Stimulated activated CD4-positive, alpha-beta T cell treated with anti-CD3 and anti-CD28 coated beads, Interleukin-2, amount 100 ng/mL, for 4 hours (primary cell): Measurements from ENCODE around the gene PRKCB.

Experiments
- DNase-seq: peaks from one replicate; pipeline ENCODE4 v3.0.0-alpha.2; 2020; ENCODE audit warnings: low read depth

PRKCB gene

DNA sequence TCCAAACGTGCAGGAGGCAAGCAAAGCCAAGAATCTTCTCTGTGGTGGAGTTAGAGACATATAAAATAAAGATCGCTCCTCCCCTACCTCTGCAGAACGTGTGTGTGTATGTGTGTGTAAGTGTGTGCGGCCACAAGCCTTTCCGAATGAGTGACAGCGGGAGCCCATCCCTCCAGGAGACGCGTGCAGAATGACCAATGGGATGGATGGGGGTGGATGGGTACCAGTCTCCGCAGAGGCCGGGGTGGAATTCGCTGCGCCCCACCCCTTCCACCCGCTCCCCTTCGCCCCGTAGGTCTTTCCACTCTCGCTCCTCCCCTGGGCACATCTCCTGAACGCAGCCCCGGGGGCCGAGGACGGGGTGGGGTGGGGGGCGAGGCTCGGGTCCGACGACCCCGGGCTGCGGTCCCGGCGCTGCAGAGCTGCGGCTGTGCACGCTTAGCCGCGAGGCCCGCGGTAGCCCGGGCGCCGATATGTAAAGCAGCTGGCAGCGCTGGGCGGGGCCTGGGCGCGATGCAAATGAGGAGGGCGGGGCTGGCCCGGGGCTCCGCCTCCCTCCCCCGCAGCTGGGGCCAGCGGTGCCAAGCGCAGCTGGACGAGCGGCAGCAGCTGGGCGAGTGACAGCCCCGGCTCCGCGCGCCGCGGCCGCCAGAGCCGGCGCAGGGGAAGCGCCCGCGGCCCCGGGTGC is at the start of gene PRKCB:
PRKCB (plus strand) TSS at position 594 of the 688 bp plus-strand sequence.
- DNase-seq: peak; percentile 87

DNA sequence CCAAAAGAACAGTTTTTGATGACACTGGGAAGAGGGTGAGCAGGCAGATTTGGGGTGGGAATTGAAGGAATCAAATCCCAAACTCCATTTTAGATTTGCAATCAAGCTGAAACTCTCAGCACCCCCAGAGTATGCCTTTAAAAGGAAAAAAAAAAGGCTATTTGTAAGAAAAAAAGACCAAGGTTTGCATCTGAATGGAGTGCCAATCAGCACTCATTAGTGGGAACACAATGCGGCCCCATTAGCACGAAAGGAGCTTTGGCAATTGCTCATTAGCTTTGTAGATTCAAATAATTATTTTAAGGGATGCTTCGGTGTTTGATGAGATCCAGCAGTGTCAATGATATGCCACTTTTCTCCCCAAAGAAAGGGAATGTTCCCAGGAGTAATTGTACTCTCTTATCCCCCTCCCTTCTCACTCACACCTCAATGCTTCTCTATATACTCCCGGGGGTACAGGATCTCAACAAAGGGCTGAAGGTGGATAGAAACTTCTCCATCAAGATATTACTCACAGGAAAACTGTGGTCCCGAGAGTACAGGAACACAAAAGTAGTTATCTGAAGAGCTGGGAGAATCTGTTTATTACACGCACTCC is 48.7 kb upstream of the PRKCB start:
- no peak for DNase-seq

DNA sequence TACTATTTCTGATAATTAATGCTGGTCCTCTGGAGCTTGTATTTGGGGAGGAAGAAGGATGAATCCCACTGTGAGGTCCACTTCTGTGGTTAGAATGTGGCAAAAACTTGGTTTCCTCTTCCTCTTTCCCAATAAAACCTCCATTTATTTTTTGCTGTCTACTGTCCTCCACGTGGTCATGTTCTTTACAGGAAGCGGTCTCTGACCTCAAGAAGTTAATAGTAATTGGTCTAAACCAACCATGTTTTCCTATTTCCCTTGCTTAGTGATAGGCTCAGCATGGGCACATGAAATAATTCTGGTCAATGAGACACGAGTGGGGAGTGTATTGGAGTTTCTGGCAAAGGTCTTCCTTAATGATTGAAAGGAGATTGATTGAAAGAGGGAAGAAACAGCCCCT is 47.1 kb upstream of the PRKCB start:
- DNase-seq: no peak

DNA sequence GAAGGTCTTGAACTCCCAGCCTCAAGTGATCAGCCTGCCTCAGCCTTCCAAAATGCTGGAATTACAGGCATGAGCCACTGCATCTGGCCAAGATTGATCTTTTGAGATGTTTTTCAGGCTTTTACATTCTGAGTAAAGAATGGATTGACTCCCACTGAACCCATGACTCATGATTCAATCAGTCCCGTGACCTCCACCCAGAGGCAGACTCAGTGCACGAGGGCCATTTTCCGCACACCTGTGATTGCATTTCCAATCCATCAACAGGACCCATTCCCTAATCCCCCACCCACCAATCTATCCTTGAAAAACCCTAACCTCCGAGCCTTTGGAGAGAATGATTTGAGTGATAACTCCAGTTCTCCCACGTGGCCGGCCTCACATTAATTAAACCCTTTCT is 40.4 kb upstream of the PRKCB start:
- DNase-seq: no peak

DNA sequence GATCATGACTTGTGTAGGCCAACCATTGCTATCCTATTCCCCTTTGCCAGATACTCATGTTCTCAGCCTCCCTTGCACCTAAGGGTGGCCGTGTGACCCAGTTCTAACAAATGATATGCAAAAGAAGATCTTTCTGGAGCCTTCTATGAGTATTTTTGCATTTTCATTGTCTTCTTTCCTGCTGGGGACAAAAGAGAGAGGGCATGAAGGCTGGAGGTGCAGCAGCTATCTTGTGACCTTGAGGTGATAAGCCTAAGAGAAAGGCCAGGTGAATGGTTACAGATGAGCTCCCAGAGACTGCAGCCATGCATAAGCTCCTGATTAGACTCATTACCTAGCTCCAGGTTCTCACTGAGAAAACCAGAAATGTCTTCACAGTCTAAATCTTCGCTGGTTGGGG is 38.8 kb upstream of the PRKCB start:
- no peak for DNase-seq

DNA sequence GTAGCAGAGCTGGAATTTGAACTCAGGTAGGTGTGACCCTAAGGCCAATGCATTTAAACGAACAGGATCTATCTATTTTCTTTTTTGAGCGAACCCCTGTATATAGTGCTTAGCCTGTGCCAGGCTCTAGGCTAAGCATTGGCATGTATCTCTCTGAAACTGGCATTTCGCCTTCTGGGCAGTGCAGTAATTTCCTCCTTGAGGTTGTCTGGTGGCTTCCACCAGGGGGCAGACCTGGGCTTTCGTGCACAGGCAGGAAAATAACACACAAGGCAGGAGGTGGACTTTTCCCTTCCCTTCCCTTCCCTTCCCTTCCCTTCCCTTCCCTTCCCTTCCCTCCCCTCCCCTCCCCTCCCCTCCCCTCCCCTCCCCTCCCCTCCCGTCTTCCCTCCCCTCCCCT is 34.4 kb upstream of the PRKCB start:
- DNase-seq: peak; percentile 66

DNA sequence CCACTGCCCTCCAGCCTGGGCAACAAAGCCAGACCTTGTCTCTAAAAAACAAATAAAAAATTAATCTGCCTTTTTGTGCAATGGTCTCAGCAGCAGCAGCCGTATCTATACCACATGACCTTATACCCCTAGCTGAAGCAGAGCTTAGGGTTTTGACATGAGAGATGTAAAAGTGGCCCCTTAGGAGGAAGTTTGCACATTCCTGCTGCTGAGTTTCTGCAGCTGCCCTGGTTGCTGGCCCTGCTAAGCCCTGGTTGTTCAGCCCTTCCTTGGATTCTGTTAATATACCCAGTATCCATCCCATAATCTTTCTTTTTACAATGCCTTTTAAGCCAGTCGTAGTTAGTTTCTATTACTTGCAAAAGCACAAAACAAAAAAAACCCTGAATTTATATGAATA is 33.0 kb upstream of the PRKCB start:
- no peak for DNase-seq

DNA sequence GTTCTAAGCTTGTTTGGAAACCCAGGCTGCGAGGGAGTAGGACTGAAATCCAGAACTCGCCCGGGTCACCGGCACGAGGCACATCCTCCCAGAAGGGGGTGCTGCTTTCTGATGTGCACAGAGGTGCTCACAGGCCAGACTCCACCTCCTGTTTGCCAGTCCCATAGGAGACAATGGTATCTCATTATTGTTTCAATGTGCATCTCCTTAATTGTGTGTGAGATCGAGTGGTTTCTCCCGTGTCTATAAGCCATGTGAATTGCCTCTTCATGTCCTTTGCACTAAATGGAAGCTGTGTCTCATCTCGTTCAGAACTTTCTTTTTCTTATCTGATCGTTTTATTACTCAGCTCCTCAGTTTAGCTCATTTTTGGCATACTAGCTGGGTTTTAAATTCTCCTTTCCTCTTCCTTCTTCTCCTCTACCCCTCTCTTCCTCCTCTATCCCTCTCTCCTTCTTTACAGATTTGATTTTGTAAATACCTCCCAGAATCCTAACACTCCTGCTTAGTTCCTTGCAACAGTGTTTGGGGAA is 32.1 kb upstream of the PRKCB start:
- DNase-seq: peak; percentile 60

DNA sequence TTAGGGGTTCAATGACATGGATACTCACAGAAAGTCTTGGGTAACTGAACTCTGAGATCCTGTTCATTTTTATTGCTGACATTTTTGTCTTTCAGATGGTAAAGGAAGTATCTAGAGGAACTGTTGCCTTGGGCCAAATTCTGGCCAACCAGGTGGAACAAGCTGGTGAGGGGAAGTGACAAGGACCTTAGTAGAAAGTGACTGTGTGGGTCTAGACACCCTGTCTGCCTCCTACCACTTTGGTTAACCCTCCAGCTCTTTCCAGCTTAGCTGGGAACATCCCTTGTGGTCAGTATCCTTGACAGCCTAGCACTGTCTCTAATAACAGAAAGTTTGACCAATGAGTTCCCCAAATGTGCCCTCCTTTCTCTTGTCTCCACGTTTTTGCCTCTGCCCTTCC is 28.8 kb upstream of the PRKCB start:
- DNase-seq: no peak

DNA sequence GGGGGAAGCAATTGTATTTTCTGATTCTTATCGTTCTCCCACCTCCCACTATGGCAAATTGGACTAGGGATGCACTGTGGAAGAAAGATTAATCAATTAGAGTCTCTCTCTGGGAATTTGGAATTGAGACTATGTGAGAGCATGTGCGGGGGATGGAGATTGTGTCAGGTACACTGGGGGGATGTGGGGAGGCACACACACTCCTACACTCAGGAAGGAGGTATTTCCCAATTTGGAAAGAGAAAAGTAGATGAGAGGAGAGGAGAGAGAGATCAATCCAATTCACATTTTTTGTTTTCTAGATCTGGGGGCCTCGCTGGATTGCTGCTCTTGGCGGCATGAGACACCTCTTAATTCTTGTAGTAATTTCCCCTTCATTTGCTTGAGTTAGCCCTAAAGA is 14.3 kb upstream of the PRKCB start:
- no peak for DNase-seq

DNA sequence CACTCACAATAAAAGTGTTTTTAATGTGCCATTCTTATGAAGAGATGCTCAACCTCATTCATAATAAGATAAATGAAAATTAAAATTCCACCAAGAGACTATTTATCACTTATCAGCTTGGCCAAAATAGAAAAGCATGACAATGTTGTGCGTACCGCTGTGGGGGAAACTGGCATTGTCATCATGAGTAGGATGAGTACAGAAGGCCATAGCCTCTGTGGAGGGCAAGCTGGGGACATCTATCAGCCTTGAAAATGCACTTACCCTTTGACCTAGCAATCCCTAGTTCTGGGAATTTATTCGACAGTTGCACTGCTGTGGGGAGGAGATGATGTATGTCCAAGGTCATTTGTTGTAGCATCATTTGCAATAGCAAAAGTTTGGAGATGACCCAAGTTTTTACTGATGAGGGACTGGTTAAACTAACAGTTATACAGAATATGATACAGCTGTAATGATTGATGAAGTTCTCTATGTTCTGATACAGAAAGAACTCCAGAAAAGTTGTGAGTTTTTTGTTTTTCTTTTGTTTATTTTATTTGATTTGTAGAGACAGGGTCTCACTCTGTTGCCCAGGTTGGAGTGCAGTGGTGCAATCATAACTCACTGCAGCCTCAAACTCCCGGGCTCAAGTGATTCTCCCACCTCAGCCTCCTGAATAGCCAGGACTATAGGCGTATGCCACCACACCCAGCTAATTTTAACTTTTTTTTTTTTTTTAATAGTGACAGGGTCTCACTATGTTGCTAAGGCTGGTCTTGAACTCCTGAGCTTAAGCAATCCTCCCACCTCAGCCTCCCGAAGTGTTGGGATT is 13.7 kb upstream of the PRKCB start:
- DNase-seq: no peak

DNA sequence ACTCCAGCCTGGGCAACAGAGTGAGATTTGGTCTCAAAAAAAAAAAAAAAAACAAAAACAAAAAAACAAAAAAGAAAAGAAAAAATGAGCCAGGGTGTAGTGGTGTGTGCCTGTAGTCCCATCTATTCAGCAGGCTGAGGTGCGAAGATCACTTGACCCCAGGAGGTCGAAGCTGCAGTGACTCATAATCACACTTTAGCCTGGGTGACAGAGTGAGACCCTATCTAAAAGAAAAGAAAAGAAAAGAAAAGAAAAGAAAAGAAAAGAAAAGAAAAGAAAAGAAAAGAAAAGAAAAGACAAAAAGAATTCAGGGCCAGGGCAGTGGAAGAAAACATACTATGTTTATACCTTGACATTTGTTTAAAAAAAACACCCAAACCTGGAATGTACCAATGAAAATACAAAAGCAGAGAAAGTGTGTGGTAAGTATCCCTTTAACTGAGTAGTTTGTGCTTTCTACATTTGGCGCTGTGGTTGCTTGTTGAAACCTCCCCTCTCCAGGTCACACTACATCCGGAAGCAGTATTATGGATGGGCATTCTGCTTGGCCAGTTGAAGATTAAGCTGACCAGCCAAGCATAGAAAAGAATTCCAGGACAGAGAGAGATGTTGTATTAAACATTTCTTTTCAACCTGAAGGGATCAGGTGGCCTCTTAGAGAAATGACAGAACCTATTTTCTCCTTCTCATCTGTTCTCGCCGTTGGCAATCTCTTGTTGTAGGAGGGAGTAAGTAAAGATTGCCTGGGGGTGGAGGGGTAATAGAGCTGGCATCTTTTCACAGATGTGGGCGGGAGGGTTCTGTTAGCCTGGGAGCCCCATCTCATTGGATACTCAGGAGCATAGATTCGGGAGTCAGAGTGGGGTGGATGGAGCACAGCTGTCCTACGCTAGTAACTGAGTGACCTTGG is 12.1 kb upstream of the PRKCB start:
- DNase-seq: no peak

DNA sequence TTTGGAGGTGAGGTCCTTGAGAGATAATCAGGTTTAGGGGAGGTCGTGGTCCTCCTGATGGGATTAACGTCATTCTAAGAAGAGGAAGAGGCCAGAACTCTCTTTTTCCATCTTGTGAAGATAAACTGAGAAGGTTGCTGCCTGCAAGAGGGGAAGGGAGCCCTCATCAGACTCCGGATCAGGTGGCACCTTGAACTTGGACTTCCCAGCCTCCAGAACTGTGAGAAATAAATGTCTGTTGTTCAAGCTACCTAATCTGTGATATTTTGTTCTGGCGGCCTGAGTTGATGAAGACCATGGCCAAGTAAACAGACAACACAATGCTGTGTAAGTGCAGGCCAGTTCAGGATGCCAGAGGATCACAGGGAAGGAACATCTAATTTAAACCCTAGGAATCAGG is 10.9 kb upstream of the PRKCB start:
- DNase-seq: no peak

DNA sequence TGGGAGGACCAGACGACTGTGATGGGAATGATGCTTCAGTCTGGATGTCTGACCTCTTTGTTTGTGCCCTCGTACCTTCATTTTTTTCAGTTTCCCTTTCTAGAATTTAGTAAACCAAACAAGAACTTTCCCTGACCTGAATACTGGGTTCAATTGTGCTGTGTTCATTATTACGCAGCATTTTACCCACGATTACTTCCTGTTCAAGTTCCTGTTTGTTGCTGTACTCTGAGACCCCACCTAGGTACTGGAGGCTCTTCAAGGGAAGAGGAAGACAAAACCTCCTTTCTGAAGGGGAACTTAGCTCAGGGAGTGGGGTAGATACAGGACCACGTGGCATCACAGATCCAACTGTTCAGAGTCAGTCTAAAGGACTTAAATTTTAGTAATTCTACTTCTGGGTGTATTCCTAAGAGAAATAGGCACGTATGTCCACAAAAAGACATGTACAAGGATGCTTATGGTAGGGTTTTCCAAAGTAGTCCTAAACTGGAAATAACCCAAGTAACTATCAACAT is 9.2 kb upstream of the PRKCB start:
- DNase-seq: no peak

DNA sequence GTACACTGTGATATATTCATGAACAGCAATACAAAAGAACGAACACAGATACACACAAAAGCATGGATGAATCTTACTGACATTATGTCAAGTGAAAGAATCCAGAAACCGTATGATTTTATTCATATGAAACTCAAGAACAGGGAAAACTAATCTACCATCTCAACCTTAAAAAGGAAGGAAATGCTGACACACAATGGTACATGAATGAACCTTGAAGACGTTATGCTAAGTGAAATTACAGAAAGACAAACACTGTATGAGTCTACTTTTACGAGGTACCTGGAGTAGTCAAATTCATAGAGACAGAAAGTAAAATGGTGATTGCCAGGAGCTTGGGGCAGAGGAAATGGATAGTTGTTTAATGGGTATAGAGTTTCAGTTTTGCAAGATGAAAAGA is 8.7 kb upstream of the PRKCB start:
- DNase-seq: no peak

DNA sequence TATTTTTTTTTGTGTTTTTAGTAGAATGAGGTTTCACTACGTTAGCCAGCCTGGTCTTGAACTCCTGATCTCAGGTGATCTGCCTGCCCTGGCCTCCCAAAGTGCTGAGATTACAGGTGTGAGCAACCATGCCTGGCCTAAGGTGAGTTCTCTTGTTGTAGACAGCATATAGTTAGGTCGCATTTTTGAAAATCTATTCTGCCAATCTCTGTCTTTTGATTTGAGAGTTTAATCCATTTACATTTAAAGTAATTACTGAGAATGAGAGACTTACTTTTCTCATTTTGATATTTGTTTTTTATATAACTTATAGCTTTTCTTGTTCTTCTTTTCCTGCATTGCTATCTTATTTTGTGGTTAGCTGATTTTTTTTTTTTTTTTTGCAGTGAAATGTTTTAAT is 6.3 kb upstream of the PRKCB start:
- no peak for DNase-seq

DNA sequence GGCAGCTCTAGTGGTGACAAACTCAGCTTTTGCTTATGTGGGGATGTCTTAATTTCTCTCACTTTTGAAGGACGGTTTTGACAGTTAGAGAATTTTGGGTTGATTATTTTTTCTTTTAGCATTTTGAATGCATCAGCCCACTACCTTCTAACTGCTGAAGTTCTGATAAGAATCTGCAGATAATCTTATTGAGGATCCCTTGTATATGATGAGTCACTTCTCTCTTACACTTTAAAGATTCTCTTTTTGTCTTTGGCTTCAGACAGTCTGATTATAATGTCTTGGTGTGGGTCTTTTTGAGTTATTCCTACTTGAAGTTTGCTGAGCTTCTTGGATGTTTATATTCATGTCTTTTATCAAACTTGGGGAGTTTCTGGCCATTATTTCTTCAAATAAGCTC is 5.5 kb upstream of the PRKCB start:
- DNase-seq: no peak

DNA sequence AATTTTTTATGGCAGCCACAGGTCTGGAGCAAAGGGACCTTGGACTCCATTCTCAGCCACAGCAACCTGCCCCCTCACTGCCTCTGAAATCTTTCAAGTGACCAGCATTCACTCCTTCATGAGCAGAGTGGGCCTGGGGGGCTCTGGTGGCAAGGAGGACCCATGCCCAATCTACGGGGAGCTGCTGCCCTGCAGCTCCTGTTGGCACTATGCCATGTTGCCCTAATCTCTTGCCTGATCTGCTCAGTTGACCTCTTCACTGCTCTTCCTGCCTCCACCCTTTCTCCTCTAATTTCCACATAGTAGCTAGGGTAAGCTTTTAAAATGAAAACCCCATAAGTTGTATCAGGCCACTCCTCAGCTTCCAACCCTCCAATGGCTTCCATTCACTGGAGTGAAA is 2.9 kb upstream of the PRKCB start:
- no peak for DNase-seq

DNA sequence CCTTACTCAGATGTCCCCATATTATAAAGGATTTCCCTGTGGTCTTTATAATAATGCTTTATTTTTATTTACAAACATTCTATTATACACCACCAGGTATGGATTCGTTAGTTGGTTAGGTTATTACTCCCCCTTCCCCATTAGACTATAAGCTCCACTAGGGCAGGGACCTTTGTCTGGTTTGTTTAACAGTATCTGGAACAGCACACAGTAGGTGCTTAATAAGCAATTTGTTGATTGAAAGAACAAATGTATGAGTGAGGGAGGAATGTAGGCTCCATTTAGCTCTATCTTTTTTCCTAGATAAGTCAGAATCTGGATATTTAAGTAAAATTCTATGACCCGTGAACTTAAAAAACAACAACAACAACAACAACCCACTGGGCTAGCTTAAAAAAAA is 2.3 kb upstream of the PRKCB start:
- DNase-seq: no peak

DNA sequence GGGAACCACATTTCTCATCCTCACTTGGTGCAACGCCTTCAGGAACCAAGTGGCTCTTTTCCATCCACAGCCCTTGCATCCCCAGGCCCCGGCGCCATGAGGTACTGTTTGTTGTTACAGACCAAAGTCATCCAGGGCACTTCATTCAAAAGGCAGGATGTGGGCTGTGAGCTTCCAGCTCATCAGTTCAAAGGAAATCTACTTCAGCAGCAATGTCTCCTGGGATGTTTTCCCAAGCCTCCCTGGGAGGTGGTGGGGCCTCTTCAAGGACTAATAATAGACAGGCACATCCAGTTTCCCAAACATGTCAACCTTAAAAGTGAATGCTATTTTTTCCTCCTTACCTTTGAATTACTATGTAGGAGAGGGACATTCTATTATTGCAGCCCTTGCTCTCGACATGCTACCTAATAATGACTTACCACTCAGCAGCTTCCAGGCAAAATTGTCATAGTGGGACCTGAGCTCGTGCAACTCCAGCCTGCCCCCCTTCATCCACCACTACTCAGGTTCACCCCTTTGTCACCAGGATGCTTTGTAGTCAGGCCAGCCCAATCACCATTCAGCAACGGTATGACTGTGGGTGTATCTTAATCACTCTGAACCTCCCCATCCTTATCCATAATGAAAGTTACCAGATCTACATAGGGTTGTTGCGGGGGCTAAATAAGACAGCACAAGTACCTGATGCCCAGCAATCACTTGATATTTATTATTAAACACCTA is 1.7 kb upstream of the PRKCB start:
- no peak for DNase-seq

DNA sequence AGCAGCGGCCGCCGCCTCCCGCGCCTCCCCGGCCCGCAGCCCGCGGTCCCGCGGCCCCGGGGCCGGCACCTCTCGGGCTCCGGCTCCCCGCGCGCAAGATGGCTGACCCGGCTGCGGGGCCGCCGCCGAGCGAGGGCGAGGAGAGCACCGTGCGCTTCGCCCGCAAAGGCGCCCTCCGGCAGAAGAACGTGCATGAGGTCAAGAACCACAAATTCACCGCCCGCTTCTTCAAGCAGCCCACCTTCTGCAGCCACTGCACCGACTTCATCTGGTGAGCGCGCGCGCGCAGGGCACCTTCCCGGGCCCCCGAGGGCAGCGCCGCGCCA is 258 bp downstream of the PRKCB start:
- DNase-seq: no peak
